ENCODE results near the gene TBC1D2B.
"Not testable (repeated sequence)": the region's sequence is repeated elsewhere in the genome, so short reads cannot be mapped to it uniquely, and the experiment has no call there.

The TBC1D2B gene

DNA sequence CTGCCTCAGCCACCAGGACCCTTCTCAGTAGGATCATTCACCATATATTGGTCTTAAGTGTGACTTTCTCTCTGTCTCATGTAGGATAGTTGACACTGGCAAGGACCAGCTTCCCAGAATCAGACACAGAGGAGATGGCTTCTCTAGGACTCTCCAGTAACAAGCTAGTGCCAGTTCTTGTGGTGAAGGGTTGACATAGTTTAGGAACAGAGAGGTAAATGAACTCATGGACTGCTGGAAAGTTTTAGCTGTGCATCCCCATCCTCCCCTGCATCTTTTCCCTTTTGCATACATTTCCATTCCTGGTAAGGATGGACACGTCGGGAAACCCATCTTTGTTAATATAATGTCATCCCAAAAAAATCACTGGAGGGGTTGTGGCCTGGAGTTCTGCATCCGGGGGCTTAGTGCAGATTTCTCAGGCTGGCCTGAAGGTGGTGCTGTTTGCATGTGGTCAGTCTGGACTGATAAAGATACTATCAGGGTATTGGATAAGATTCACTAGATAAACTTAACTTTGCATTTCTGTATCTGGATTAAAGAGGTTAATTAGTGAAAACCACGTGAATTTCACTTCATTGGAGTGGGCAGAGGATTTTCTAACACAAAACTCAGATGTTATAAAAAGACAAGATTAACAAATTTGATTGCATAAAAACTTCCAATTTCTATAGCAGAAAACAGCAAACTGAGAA lies 110.8 kb downstream of the TBC1D2B start:
- Histone ChIP-seq H2AK5ac (ENCODE audit: low read length) (no peak overlapping the region), H3K79me1 (ENCODE audit: low read length) (no peaks in the 10 kb centered on the region), H2BK120ac (ENCODE audit: insufficient read depth, low read length, poor library complexity) (no peak overlapping the region), H3K9me3 (ENCODE audit: insufficient read depth, low read depth, low read length) (no peaks in the 10 kb centered on the region), H3K4me1 (ENCODE audit: control insufficient read depth in 1 of 2, insufficient read depth in 2 of 2, low read length in 2 of 2) (no peaks in the 10 kb centered on the region), H3K23ac (ENCODE audit: low read length) (no peak overlapping the region), H3K9ac (ENCODE audit: low read length) (no peak overlapping the region), H3K14ac (ENCODE audit: low read length) (no peak overlapping the region), H4K12ac (ENCODE audit: low read depth, low read length) (no peak overlapping the region), H3K27ac (ENCODE audit: low read depth, low read length) (no peak overlapping the region), H3K18ac (ENCODE audit: low read length) (no peak overlapping the region), H3K4ac (ENCODE audit: low read depth, low read length) (no peak overlapping the region), H4K8ac (ENCODE audit: low read depth, low read length) (no peak overlapping the region), H3K79me2 (ENCODE audit: control insufficient read depth, insufficient read depth, low read length, poor library complexity) (no peaks in the 10 kb centered on the region), H2AFZ (ENCODE audit: insufficient read depth, low read length, poor library complexity) (no peak overlapping the region), H3K4me2 (ENCODE audit: low read length) (no peak overlapping the region), H3K4me3 (ENCODE audit: low read depth, low read length) (no peak overlapping the region), H3K27me3 (ENCODE audit: insufficient read depth, low read length) (no peaks in the 10 kb centered on the region), H3K36me3 (ENCODE audit: control insufficient read depth in 1 of 2, insufficient read depth in 2 of 2, low read length in 2 of 2) (no peaks in the 10 kb centered on the region), H4K91ac (ENCODE audit: low read depth, low read length) (no peak overlapping the region), H2BK5ac (ENCODE audit: low read depth, low read length, poor library complexity) (no peak overlapping the region), H2BK12ac (ENCODE audit: low read length) (no peak overlapping the region)
- WGBS (ENCODE audit: extremely low coverage, insufficient coverage, insufficient read length) = no CpG with 5 or more reads among the region's 4 CpGs
- peak; percentile 11 to 63 for DNase-seq

DNA sequence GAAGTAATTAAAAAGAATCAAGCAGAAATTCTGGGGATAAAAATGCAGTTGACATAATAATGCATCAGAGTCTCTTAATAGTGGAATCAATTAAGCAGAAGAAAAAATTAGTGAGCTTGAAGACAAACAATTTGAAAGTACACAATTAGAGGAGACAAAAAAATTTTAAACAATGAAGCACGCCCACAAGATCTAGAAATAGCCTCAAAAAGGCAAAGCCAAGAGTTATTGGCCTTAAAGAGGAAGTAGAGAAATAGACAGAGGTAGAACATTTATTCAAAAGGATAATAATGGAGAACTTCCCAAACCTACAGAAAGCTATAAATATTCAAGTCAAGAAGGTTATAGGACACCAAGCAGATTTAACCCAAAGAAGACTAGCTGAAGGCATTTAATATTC lies 113.3 kb downstream of the TBC1D2B start:
- Histone ChIP-seq H3K79me1 (ENCODE audit: low read length) (no peaks in the 10 kb centered on the region), H3K4me3 (ENCODE audit: low read depth, low read length) (no peak overlapping the region)
- no CpG with 5 or more reads among the region's 1 CpG for WGBS (ENCODE audit: extremely low coverage, insufficient coverage, insufficient read length)

DNA sequence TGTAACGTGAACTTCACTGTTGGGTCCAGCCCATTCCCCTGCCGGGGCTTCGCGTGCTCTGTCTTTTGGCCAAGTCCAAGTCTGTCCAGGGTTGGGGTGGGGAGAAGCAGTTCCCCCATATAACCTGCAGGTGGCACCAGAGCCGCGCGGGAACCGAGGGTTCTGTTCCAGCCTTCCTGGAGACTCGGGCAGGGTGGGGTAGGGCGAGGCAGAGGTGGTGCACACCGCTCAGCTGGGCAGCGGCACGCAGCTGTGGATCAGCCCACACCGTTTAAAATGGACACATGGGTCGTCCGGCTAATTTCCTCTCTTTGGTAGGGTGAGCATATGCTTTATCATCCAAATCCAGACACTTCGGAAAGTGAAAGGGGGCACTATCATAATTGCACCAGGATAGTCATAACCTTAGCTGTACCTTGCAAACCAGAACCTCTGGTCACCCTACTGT lies 118.1 kb downstream of the TBC1D2B start:
- Histone ChIP-seq H3K36me3 (ENCODE audit: control insufficient read depth in 1 of 2, insufficient read depth in 2 of 2, low read length in 2 of 2) (no peaks in the 10 kb centered on the region), H2AFZ (ENCODE audit: insufficient read depth, low read length, poor library complexity) (no peak overlapping the region), H3K14ac (ENCODE audit: low read length) (no peak overlapping the region), H3K79me1 (ENCODE audit: low read length) (no peaks in the 10 kb centered on the region), H3K9me3 (ENCODE audit: insufficient read depth, low read depth, low read length) (no peaks in the 10 kb centered on the region), H3K79me2 (ENCODE audit: control insufficient read depth, insufficient read depth, low read length, poor library complexity) (no peaks in the 10 kb centered on the region), H2BK12ac (ENCODE audit: low read length) (no peak overlapping the region), H4K8ac (ENCODE audit: low read depth, low read length) (no peak overlapping the region), H2BK5ac (ENCODE audit: low read depth, low read length, poor library complexity) (no peak overlapping the region), H4K12ac (ENCODE audit: low read depth, low read length) (no peak overlapping the region), H2BK120ac (ENCODE audit: insufficient read depth, low read length, poor library complexity) (no peak overlapping the region), H3K4me3 (ENCODE audit: low read depth, low read length) (no peak overlapping the region), H3K9ac (ENCODE audit: low read length) (no peak overlapping the region), H3K27me3 (ENCODE audit: insufficient read depth, low read length) (no peaks in the 10 kb centered on the region), H3K23ac (ENCODE audit: low read length) (no peak overlapping the region), H3K4me2 (ENCODE audit: low read length) (peak overlapping the region; percentile 38), H3K4ac (ENCODE audit: low read depth, low read length) (no peak overlapping the region), H3K18ac (ENCODE audit: low read length) (no peak overlapping the region), H3K4me1 (ENCODE audit: control insufficient read depth in 1 of 2, insufficient read depth in 2 of 2, low read length in 2 of 2) (peaks cover 0 to 2% of the 10 kb centered on the region in 2 experiments), H2AK5ac (ENCODE audit: low read length) (no peak overlapping the region), H3K27ac (ENCODE audit: low read depth, low read length) (no peak overlapping the region), H4K91ac (ENCODE audit: low read depth, low read length) (no peak overlapping the region)
- WGBS (ENCODE audit: extremely low coverage, insufficient coverage, insufficient read length) = no CpG with 5 or more reads among the region's 17 CpGs
- peak; percentile 53 to 84 for DNase-seq

More for the DNA sequence above, 113.3 kb downstream of the TBC1D2B start:
- Histone ChIP-seq H4K12ac (ENCODE audit: low read depth, low read length) (no peak overlapping the region), H2BK5ac (ENCODE audit: low read depth, low read length, poor library complexity) (no peak overlapping the region), H3K27me3 (ENCODE audit: insufficient read depth, low read length) (no peaks in the 10 kb centered on the region), H3K9me3 (ENCODE audit: insufficient read depth, low read depth, low read length) (no peaks in the 10 kb centered on the region), H3K23ac (ENCODE audit: low read length) (no peak overlapping the region), H3K27ac (ENCODE audit: low read depth, low read length) (no peak overlapping the region), H3K4me2 (ENCODE audit: low read length) (no peak overlapping the region), H3K18ac (ENCODE audit: low read length) (no peak overlapping the region), H3K4me1 (ENCODE audit: control insufficient read depth in 1 of 2, insufficient read depth in 2 of 2, low read length in 2 of 2) (peaks cover 0 to 2% of the 10 kb centered on the region in 2 experiments), H2AK5ac (ENCODE audit: low read length) (no peak overlapping the region), H3K14ac (ENCODE audit: low read length) (no peak overlapping the region), H3K9ac (ENCODE audit: low read length) (no peak overlapping the region), H2BK12ac (ENCODE audit: low read length) (no peak overlapping the region), H3K79me2 (ENCODE audit: control insufficient read depth, insufficient read depth, low read length, poor library complexity) (no peaks in the 10 kb centered on the region), H4K91ac (ENCODE audit: low read depth, low read length) (no peak overlapping the region), H3K36me3 (ENCODE audit: control insufficient read depth in 1 of 2, insufficient read depth in 2 of 2, low read length in 2 of 2) (no peaks in the 10 kb centered on the region), H2AFZ (ENCODE audit: insufficient read depth, low read length, poor library complexity) (no peak overlapping the region), H4K8ac (ENCODE audit: low read depth, low read length) (no peak overlapping the region), H2BK120ac (ENCODE audit: insufficient read depth, low read length, poor library complexity) (no peak overlapping the region), H3K4ac (ENCODE audit: low read depth, low read length) (no peak overlapping the region)
- no peak for DNase-seq

DNA sequence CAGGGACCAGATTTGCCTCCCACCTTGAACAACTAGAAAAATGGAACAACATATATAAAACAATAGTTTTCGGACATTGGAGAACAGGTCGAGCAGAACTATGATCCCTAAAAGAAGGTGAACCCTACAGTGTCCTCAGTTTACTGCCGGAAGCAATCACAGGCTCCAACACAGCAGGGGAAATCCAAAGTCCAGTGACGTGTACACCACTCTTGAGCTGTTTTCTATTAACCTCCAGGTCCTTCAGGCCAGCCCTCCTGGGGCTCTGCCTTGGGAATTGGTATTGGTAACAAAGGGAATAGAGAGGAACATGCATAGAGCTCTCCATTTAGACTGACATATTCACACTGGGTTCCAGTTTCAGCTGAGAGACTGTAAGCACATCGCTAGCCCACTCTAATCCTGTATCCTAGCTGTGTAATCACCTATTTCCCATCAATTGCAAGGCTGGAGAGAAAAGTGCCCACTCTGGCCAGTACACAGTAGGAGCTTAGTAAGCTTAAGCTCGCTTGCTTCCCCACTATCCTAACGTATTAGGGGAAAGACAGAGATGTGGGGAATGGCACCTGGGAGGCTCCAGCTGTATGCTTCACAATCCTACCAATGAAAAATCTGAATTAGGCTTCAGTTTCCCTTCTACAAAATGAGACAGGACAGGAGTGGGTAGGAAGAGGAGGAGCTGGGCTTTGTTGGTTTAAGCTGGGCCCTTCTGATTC lies 118.6 kb downstream of the TBC1D2B start:
- not testable (repeated sequence) for H3K27ac ChIP-seq (ENCODE audit: low read depth, low read length); H4K12ac ChIP-seq (ENCODE audit: low read depth, low read length); H3K18ac ChIP-seq (ENCODE audit: low read length); H3K79me2 ChIP-seq (ENCODE audit: control insufficient read depth, insufficient read depth, low read length, poor library complexity); H3K9me3 ChIP-seq (ENCODE audit: insufficient read depth, low read depth, low read length); H3K79me1 ChIP-seq (ENCODE audit: low read length); H3K14ac ChIP-seq (ENCODE audit: low read length); H4K8ac ChIP-seq (ENCODE audit: low read depth, low read length); H2BK5ac ChIP-seq (ENCODE audit: low read depth, low read length, poor library complexity); H3K4ac ChIP-seq (ENCODE audit: low read depth, low read length); H3K27me3 ChIP-seq (ENCODE audit: insufficient read depth, low read length); H2AK5ac ChIP-seq (ENCODE audit: low read length); H2BK12ac ChIP-seq (ENCODE audit: low read length); H4K91ac ChIP-seq (ENCODE audit: low read depth, low read length); H3K36me3 ChIP-seq (ENCODE audit: control insufficient read depth in 1 of 2, insufficient read depth in 2 of 2, low read length in 2 of 2); H3K9ac ChIP-seq (ENCODE audit: low read length); H3K4me3 ChIP-seq (ENCODE audit: low read depth, low read length); H3K4me2 ChIP-seq (ENCODE audit: low read length); H3K4me1 ChIP-seq (ENCODE audit: control insufficient read depth in 1 of 2, insufficient read depth in 2 of 2, low read length in 2 of 2); DNase-seq; H2AFZ ChIP-seq (ENCODE audit: insufficient read depth, low read length, poor library complexity); H3K23ac ChIP-seq (ENCODE audit: low read length); H2BK120ac ChIP-seq (ENCODE audit: insufficient read depth, low read length, poor library complexity)
- WGBS (ENCODE audit: extremely low coverage, insufficient coverage, insufficient read length) = no CpG with 5 or more reads among the region's 7 CpGs

All from trophoblast cell (in vitro differentiated cells and primary cell).